Measurements from ENCODE around the gene AQP2. TPM values are rescaled to one million over a fixed set of nuclear protein-coding genes. Genes with fewer than 3 reads are reported as not detected.

Gene AQP2
- total and polyA plus RNA-seq, 2 experiments from 2014 or later = 0.71 to 1.4 TPM

DNA sequence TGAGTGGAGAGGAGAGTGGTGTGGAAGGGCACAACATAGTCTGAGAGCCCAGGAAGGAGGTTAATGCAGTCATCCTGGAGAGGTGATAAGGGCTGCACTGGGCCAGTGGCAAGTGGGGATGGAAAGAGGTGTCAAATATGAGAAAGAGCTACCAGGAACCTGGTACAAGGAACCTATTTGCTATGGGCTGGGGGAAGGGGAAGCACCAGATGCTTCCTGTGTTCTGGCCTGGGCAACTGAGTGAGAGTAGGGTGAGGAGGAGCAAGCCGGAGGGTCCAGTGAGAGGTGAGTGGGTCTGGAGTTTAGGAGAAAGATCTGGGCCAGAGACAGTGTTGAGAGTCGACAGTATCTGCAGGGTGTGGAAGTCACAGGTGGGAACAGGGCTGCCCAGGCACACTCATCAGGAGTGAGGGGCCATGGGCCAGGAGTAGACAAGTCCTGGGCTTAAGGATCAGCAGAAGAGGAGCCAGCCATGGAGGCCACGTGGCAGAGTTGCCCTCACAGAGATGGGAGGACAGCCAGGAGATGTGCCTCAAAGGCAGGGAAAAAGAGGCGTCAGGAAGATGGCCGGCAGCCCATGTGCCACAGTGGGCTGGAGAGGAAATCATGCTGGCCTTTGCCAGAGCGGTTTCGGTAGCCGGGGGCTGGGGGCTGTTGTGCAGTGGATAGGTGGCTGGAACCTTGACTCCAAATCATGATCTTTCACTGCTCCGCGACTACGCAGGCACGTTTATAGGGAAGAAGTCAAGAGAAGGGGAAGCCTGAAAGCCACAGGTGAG, 19.3 kb downstream of the AQP2 start:
- TF ChIP-seq EZH2 (IDR thresholded peaks at IDR 0.05; ENCODE audit: borderline replicate concordance) = no peak
- TF ChIP-seq, protein P1, sequence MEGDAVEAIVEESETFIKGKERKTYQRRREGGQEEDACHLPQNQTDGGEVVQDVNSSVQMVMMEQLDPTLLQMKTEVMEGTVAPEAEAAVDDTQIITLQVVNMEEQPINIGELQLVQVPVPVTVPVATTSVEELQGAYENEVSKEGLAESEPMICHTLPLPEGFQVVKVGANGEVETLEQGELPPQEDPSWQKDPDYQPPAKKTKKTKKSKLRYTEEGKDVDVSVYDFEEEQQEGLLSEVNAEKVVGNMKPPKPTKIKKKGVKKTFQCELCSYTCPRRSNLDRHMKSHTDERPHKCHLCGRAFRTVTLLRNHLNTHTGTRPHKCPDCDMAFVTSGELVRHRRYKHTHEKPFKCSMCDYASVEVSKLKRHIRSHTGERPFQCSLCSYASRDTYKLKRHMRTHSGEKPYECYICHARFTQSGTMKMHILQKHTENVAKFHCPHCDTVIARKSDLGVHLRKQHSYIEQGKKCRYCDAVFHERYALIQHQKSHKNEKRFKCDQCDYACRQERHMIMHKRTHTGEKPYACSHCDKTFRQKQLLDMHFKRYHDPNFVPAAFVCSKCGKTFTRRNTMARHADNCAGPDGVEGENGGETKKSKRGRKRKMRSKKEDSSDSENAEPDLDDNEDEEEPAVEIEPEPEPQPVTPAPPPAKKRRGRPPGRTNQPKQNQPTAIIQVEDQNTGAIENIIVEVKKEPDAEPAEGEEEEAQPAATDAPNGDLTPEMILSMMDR (IDR thresholded peaks at IDR 0.05; ENCODE audit: poor library complexity) = no peak
- TF ChIP-seq EZH2phosphoT487 (IDR thresholded peaks at IDR 0.05; ENCODE audit: low read depth, severe bottlenecking, unreplicated experiment) = no peak
- H3K9me2 ChIP-seq (replicated peaks; ENCODE audit: insufficient read depth) = no peaks in the 10 kb centered on the region
- no peaks in the 10 kb centered on the region for H3K36me3 ChIP-seq (replicated peaks; ENCODE audit: insufficient read depth, low read depth)
- no peak for DNase-seq (ENCODE audit: low spot score)
- H3K27me3 ChIP-seq = peaks cover 17% of the 10 kb centered on the region
- no peak overlapping the region for H2AFZ ChIP-seq
- peaks cover 7% of the 10 kb centered on the region for H3K4me1 ChIP-seq (ENCODE audit: insufficient read depth)
- no peaks in the 10 kb centered on the region for H4K20me1 ChIP-seq (ENCODE audit: insufficient read depth, poor library complexity, severe bottlenecking)
- WGBS (ENCODE audit: low lambda C conversion rate, missing lambda C conversion rate) = 91% methylated on average over 12 of the region's 12 CpGs
- H3K9me3 ChIP-seq (ENCODE audit: low read depth) = no peaks in the 10 kb centered on the region
- no peak overlapping the region for H3K4me3 ChIP-seq
- no peaks in the 10 kb centered on the region for H3K79me2 ChIP-seq
- no peak overlapping the region for H3K4me2 ChIP-seq
- no peak overlapping the region for H3K27ac ChIP-seq

- H3K4me2 ChIP-seq = no peak overlapping the region
- WGBS (ENCODE audit: low lambda C conversion rate, missing lambda C conversion rate) = 77% methylated on average over 10 of the region's 10 CpGs
- no peak for DNase-seq (ENCODE audit: low spot score)
- no peaks in the 10 kb centered on the region for H3K9me3 ChIP-seq (ENCODE audit: low read depth)
- TF ChIP-seq EZH2 (IDR thresholded peaks at IDR 0.05; ENCODE audit: borderline replicate concordance) (no peak), EZH2phosphoT487 (IDR thresholded peaks at IDR 0.05; ENCODE audit: low read depth, severe bottlenecking, unreplicated experiment) (no peak)
- TF ChIP-seq, protein P1 (IDR thresholded peaks at IDR 0.05; ENCODE audit: poor library complexity) = no peak
- no peak overlapping the region for H3K4me3 ChIP-seq
- H3K36me3 ChIP-seq (replicated peaks; ENCODE audit: insufficient read depth, low read depth) = no peaks in the 10 kb centered on the region
- peaks cover 7% of the 10 kb centered on the region for H3K4me1 ChIP-seq (ENCODE audit: insufficient read depth)
- H3K9me2 ChIP-seq (replicated peaks; ENCODE audit: insufficient read depth) = no peaks in the 10 kb centered on the region
- no peaks in the 10 kb centered on the region for H3K79me2 ChIP-seq
- no peak overlapping the region for H3K27ac ChIP-seq
- H2AFZ ChIP-seq = no peak overlapping the region
- H3K27me3 ChIP-seq = peaks cover 10% of the 10 kb centered on the region
- H4K20me1 ChIP-seq (ENCODE audit: insufficient read depth, poor library complexity, severe bottlenecking) = no peaks in the 10 kb centered on the region
These were observed 20.1 kb downstream of the AQP2 start for GRCh38 chr12:49970658-49971057.

GRCh38 chr12:49971141-49971540, 20.6 kb downstream of the AQP2 start:
- peaks cover 7% of the 10 kb centered on the region for H3K4me1 ChIP-seq (ENCODE audit: insufficient read depth)
- H3K79me2 ChIP-seq = no peaks in the 10 kb centered on the region
- TF ChIP-seq EZH2 (IDR thresholded peaks at IDR 0.05; ENCODE audit: borderline replicate concordance) = no peak
- TF ChIP-seq, protein P1 (IDR thresholded peaks at IDR 0.05; ENCODE audit: poor library complexity) = no peak
- no peak for TF ChIP-seq EZH2phosphoT487 (IDR thresholded peaks at IDR 0.05; ENCODE audit: low read depth, severe bottlenecking, unreplicated experiment)
- H3K36me3 ChIP-seq (replicated peaks; ENCODE audit: insufficient read depth, low read depth) = no peaks in the 10 kb centered on the region
- peaks cover 10% of the 10 kb centered on the region for H3K27me3 ChIP-seq
- no peak overlapping the region for H3K27ac ChIP-seq
- H3K9me3 ChIP-seq (ENCODE audit: low read depth) = no peaks in the 10 kb centered on the region
- H4K20me1 ChIP-seq (ENCODE audit: insufficient read depth, poor library complexity, severe bottlenecking) = no peaks in the 10 kb centered on the region
- no peak overlapping the region for H3K4me3 ChIP-seq
- no peak overlapping the region for H3K4me2 ChIP-seq
- 78% methylated on average over 6 of the region's 6 CpGs for WGBS (ENCODE audit: low lambda C conversion rate, missing lambda C conversion rate)
- no peak overlapping the region for H2AFZ ChIP-seq
- DNase-seq (ENCODE audit: low spot score) = no peak
- H3K9me2 ChIP-seq (replicated peaks; ENCODE audit: insufficient read depth) = no peaks in the 10 kb centered on the region

Measured in hepatocyte (in vitro differentiated cells).